Epithelial cell of proximal tubule (primary cell): Measurements from ENCODE around the gene ASB18. TPM values are rescaled to one million over a fixed set of nuclear protein-coding genes. Genes with fewer than 3 reads are reported as not detected.

ENCODE experiments used
- DNase-seq: peaks from one replicate; pipeline ENCODE4 v3.0.0-alpha.2; 2011; ENCODE audit warnings: low read depth
- H3K4me3 ChIP-seq: 2 replicates; pipeline ENCODE4 v1.5.1; 2011; ENCODE audit warnings: low read depth, mild to moderate bottlenecking, low read length
- total RNA-seq: library from RNA; depleted of rRNA; stranded (reverse); fragments of >200 nt; gene quantifications from 2 replicates; pipeline ENCODE4 v1.2.3, GENCODE V29; 2015
- TF ChIP-seq, protein P1 (sequence below): conservative IDR thresholded peaks from 2 replicates; pipeline ENCODE4 v1.5.1; 2012; ENCODE audit warnings: low read depth, mild to moderate bottlenecking, low read length

Gene ASB18
- total RNA-seq, 1 donor from 2014 or later = not detected

GRCh38 chr2:236200378-236200777 is 63.8 kb downstream of the ASB18 start:
- no peak for DNase-seq
- no peak overlapping the region for H3K4me3 ChIP-seq
- TF ChIP-seq, protein P1, sequence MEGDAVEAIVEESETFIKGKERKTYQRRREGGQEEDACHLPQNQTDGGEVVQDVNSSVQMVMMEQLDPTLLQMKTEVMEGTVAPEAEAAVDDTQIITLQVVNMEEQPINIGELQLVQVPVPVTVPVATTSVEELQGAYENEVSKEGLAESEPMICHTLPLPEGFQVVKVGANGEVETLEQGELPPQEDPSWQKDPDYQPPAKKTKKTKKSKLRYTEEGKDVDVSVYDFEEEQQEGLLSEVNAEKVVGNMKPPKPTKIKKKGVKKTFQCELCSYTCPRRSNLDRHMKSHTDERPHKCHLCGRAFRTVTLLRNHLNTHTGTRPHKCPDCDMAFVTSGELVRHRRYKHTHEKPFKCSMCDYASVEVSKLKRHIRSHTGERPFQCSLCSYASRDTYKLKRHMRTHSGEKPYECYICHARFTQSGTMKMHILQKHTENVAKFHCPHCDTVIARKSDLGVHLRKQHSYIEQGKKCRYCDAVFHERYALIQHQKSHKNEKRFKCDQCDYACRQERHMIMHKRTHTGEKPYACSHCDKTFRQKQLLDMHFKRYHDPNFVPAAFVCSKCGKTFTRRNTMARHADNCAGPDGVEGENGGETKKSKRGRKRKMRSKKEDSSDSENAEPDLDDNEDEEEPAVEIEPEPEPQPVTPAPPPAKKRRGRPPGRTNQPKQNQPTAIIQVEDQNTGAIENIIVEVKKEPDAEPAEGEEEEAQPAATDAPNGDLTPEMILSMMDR = no peak

- no peak for DNase-seq
- TF ChIP-seq, protein P1 = no peak
- no peak overlapping the region for H3K4me3 ChIP-seq
Observed at GRCh38 chr2:236196366-236196765, 67.8 kb downstream of the ASB18 start.

DNA sequence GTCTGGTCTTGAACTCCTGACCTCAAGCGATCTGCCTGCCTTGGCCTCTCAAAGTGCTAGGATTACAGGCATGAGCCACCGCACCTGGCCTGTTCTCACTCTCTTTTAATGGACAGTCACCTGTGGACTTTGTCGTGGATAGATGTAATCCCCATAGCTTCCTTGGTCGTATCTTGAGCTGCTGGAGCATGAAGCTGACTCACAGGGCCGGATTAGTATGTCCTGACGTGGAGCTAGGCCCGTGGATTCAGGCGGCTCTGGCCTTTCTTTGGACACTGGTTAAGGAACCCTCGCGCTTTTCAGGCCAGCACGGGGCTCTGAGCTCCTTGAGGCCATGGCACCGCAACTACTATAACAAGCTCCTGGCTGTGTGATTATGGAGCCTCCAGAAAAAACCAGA is 68.5 kb downstream of the ASB18 start:
- TF ChIP-seq, protein P1 = no peak
- no peak for DNase-seq
- H3K4me3 ChIP-seq = no peak overlapping the region

DNA sequence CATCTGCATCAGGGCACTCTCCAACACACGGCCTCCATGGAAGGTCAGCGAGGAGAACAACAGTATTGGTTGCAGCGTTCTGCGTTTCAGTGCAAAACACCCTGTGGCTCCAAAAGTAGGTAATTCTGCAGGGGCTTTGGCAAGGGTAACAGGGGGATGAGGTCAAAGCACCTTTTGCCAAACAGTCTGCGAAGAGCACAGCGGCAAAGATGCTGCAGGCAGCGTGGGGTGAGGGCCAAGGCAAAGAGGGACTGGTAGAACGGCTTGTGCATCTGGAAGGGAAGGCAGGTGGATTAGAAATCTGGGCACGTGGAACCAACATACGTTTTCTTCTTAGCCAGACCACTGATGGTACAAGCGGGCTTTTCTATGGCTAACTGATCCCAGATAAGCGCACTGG is 69.4 kb downstream of the ASB18 start:
- no peak for DNase-seq
- TF ChIP-seq, protein P1 = no peak
- no peak overlapping the region for H3K4me3 ChIP-seq

- TF ChIP-seq, protein P1 = no peak
- no peak overlapping the region for H3K4me3 ChIP-seq
- no peak for DNase-seq
Observed at GRCh38 chr2:236193026-236193425, 71.2 kb downstream of the ASB18 start.

- no peak for DNase-seq
- H3K4me3 ChIP-seq = no peak overlapping the region
- TF ChIP-seq, protein P1 = no peak
Observed at GRCh38 chr2:236190674-236191073, 73.5 kb downstream of the ASB18 start.

DNA sequence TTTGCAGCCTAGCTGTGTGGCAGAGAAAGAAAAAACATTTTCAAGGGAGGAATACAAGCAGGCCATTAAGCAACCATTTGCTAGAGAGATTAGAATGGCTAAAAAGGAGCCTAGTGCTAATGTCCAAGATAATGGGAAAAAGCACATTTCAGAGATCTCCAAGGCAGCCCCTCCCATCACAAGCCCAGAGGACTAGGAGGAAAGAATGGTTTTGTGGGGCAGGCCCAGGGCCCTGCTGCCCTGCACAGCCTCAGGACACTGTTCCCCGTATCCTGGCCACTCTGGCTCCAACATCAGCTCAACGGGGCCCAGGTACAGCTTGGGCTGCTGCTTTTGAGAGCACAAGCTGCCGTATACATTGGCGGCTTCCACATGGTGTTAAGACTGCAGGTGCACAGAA is 79.5 kb downstream of the ASB18 start:
- H3K4me3 ChIP-seq = no peak overlapping the region
- TF ChIP-seq, protein P1 = no peak
- DNase-seq = no peak
